ENCODE measurements around the gene MNX1.

MNX1 gene

DNA sequence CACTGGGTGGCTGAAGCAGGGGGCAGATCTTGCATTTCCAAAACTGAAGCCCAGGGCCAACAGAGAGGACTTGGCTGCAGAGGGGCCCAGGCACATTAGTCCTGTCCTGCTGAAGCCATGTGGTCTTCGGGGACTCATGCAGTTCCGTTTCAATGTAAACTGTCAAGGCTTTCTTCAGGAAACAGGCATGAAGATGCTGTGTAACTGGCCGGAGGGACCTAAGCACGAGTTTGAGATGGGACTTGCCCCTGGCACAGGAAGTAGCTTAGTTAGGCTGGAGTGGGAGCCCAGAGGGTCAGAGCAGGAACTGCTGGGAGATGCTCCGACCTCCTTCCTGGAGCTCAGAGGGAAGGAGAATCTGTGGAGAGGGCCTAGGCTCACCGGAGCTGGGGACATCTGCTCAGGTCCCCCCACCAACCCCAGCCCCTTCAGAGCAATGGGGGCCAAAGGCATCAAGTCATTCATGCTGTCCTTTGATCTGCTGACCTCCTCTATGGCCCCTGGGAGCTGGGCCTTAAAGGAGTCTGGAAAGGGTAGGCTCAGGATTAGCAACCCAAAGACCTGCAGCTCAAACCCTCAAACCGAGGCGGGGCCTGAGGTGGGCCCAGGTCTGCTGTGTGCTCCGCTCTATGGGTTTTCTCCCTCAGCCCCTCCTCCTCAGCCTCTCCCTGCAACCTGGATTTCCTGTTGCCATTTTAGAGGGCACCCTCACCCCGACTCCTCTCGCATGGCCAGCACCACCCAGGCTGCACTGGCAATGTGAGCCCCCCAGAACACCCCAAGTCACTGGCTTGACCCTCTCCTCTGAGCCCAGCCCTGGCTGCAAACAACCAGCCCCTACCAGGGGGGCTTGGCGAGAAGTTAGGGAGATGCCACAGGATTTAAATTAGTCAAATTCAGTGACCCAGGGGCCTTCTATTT is 4.4 kb upstream of the MNX1 start:
- no peak for DNase-seq (ENCODE audit: low read depth in 2 of 2)

DNA sequence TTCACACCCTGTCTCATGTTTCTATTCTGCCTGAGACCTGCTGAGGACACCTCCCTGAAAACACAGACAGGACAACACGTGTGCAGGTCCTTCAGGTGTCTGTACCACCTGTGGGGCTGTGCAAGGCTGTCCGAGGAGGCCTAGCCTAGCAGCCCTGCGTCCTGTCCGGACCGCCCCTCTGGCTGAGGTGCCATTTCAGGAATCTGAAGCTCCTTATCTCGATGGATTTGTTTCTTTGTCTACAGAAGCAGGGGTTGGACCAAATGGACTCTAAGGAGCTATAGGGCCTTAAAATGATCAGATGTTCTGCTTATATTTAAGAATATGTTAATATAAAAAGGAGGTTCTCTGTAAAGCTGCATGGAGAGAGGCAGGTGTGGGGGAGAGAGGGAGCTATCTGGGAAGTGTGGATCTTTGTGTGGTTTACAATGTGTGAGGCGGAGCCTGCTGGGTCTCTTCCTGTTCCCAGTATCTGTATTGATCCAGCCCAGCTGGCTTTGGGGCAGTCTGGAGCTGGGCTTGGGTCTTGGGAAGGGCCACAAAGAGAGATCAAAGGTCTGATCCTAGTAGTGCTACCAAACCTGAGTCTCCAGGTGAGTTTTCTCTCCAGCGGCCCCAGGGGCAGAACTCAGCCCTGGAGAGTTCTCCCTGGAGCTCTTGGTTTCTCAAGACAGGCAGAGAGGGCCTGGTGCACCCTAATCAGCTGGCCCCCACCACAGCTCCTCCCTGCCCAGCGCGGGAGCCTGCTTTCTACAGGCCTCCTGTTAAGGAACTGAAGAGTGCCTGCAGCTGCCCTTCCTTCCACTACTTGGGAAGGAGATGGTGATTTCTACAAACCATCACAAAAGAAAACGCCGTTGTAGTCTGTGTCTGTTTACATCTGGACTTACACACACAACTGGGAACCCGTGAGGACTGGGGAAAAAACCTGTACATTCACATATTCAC is 3.4 kb upstream of the MNX1 start:
- no peak for DNase-seq (ENCODE audit: low read depth in 2 of 2)

DNA sequence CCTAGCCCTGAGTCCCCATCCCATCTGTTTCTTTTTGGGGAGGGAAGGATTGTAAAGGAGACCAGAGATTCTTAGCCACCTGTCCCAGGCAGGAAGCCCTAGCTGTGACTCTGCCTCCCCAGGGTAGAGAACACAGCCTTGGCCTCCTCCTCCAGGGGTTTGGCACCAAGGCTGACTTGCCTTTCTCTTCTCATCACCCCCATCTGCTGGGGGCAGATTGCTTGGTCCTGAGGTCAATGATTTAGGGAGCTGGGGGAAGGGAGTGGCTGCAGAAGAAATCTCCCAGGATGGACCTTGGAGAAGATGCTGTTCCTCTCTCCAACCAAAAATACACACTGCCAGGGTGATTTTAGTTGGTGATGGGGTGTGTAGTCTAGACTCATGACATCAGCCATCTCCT is 2.6 kb upstream of the MNX1 start:
- no peak for DNase-seq (ENCODE audit: low read depth in 2 of 2)

- no peak for DNase-seq (ENCODE audit: low read depth in 2 of 2)
Measured at GRCh38 chr7:157012113-157012547, 1.7 kb upstream of the MNX1 start.

DNA sequence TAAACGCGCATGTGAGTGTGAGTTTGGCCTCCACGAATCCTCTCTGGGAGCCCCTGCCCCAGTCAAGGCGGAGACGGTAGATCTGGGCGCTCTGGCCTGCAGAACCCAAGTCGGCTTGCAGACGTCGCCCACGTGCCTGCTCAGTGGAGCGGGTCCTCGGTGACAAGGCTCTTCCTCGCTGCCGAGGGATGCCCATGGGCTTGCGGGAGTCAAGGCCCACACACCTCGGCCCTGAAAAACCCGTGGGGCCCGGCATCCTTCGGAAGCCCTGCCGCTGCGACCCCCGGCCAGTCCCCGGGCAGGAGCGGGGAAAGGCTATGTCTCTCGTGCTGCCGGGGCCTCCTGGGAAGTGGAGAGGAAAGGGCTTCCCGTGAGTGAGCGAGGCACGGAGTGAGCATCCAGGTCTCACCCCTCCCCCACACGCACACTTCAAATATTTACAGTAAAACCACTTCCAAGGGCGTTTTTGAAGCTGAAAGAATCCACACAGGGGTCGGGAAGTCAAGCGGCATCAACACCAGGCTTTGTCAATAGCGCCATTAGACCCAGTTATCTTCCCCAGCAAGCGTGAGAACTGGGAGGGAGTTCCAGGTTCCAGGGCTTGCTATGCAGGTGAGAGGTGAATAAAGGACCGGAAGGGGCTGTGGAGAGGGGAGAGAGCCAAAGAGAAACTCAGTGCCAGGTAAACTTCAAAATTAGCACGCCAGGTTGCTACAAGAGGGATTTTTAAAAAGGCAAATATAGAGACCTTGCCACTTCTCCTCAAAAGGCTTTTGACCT is 1.1 kb upstream of the MNX1 start:
- no peak for DNase-seq (ENCODE audit: low read depth in 2 of 2)

- DNase-seq (ENCODE audit: low read depth in 2 of 2): no peak
Measured at GRCh38 chr7:157009778-157010587, 480 bp downstream of the MNX1 start.

DNA sequence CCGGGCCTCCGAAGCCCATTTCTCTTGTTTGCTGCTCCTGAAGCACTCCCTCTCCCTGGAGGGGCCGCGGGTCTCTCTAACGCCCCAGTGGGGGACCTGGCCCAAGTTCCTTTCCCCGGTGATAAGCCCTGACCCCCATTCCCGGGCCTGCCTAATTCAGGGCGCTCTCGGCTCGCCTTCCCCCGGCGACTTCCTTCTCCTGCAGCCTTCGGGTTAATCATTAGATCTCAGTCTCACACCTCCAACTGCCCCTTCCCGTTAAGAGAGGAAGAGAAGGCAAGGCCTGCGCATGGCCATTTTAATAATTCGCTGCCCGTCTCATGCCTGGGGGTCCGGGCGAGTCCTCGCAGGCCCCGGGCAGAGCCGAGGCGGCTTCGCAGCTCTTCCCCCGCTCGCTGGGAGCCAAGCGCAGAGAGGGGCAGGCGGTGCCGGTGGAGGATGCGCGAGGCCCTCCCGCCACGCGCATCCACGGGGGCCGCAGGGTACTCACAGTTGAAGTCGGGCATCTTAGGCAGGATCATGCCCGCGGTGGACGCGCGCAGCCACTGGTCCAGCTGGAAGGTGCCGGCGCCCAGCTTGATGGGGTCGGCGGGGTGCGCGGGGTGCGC is 1.2 kb downstream of the MNX1 start:
- DNase-seq (ENCODE audit: low read depth in 2 of 2): no peak

- DNase-seq (ENCODE audit: low read depth in 2 of 2): no peak
Measured at GRCh38 chr7:157008206-157009169, 2.0 kb downstream of the MNX1 start.

DNA sequence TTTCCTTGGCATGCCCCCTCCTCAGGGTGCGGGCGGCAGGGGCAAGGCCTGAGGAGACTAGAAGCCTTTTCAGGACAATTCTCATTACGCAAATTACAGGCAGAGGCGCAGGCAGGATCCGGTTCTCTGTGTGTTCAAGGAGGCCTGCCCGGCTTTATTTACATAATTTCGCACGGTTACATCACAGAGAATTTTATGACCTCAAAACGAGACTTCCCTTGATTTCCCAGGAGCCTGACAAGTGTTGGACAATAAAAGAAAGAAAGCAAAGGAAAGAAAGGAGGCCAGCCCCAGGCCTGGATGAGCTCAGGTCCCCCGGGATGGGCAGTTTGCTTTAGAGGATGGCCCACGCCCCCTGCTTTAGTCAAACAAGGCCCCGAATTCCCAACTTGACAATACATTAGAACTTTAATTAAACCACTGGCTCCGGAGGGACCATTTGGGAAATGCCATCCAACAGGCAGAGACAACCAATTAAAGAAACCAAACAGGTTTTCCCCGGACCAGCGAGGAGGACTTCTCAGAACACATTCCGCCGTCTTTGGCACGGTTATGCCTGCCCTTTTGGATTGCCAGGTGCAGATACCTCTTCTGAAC is 2.9 kb downstream of the MNX1 start:
- no peak for DNase-seq (ENCODE audit: low read depth in 2 of 2)

- no peak for DNase-seq (ENCODE audit: low read depth in 2 of 2)
Measured at GRCh38 chr7:157006829-157007469, 3.5 kb downstream of the MNX1 start.

- no peak for DNase-seq (ENCODE audit: low read depth in 2 of 2)
Measured at GRCh38 chr7:157006205-157006747, 4.2 kb downstream of the MNX1 start.

- DNase-seq (ENCODE audit: low read depth in 2 of 2): no peak
Measured at GRCh38 chr7:157005456-157006204, 4.8 kb downstream of the MNX1 start.

GRCh38 chr7:157004521-157005455 is 5.7 kb downstream of the MNX1 start:
- DNase-seq (ENCODE audit: low read depth in 2 of 2): no peak

- DNase-seq (ENCODE audit: low read depth in 2 of 2): no peak
Measured at GRCh38 chr7:157003756-157004520, 6.5 kb downstream of the MNX1 start.

DNA sequence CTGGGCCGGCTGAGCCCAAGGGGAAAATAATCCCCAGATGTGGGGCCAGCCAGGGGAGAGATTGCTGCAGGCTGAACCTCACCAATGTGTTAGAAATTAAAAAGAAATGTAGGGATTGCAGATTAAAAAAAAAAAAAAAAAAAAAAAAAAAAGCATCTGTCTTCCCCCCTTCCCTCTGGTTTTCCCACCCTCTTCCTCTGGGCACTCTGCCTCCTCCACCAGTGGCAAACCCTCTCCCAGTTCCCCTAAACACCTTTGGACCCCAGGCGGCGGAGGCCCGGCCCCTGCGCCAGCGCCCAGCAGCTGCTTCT is 7.1 kb downstream of the MNX1 start:
- no peak for DNase-seq (ENCODE audit: low read depth in 2 of 2)
